Tibial nerve (tissue), 3 donors: ENCODE results near the gene PTGFRN.

Experiments
- CTCF ChIP-seq, 5 experiments: fragments of 200-600 bp in 3 of 5; fragments of 450-650 bp in 2 of 5; sonication (generic) in 3 of 5; IDR thresholded peaks; one replicate each; pipeline ENCODE4 v1.5.1; 2016 to 2019; ENCODE audit warnings: antibody characterized with exemption in 5 of 5, mild to moderate bottlenecking in 3 of 5, moderate library complexity in 2 of 5
- POLR2A ChIP-seq, 2 donors: fragments of 450-650 bp; IDR thresholded peaks; one replicate each; pipeline ENCODE4 v1.6.1; 2017; ENCODE audit warnings: antibody characterized with exemption in 2 of 2, mild to moderate bottlenecking in 2 of 2, moderate library complexity in 2 of 2

- TF ChIP-seq CTCF (IDR thresholded peaks at IDR 0.05) (no peak), POLR2A (IDR thresholded peaks at IDR 0.05) (no peak)
These were observed 48.6 kb upstream of the PTGFRN start for GRCh38 chr1:116861137-116861536.
